PC-3 (cell line): ENCODE measurements around the gene RASAL2.

Experiments
- CTCF ChIP-seq: fragments of 300-600 bp; sonication (generic); conservative IDR thresholded peaks from 2 replicates; pipeline ENCODE4 v1.5.1; 2017; ENCODE audit warnings: antibody characterized with exemption, low read depth, mild to moderate bottlenecking, low read length
- EZH2 ChIP-seq: fragments of 300-600 bp; sonication (generic); IDR thresholded peaks from one replicate; pipeline ENCODE4 v1.6.1; 2017; ENCODE audit warnings: antibody characterized with exemption, mild to moderate bottlenecking, low read length; ENCODE audit not compliant: unreplicated experiment
- EZH2phosphoT487 ChIP-seq: fragments of 300-600 bp; sonication (generic); IDR thresholded peaks from 2 replicates; pipeline ENCODE4 v1.6.1; 2018; ENCODE audit warnings: mild to moderate bottlenecking, antibody characterized with exemption, low read length, borderline replicate concordance

- TF ChIP-seq EZH2 (no peak), CTCF (no peak), EZH2phosphoT487 (no peak)
Measured at GRCh38 chr1:178077917-178078316, 16.0 kb upstream of the RASAL2 start.
